Measurements from ENCODE around the gene KCNF1. TPM values are rescaled to one million over a fixed set of nuclear protein-coding genes. Genes with fewer than 3 reads are reported as not detected.

Gene KCNF1
- total and polyA plus RNA-seq, 10 of the 15 experiments (the other 5 are each of a cell fraction or from before 2014, with no cell fraction given), result not detected

DNA sequence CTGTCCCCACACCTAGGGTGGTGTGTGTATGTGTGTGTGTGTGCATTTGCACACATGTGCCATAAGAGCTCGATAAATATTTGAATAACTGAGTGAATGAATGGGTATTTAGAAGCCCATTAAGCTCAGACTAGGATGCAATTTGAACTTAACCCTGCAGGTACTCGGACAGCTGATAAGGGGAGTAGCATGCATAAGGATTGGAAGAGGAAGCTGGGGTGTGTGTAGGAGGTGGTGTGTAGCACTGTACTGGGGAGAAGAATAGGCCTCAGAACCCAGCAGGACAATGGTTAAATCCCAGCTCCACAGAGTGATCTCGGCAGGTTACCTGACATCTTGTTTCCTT lies 1.8 kb upstream of the KCNF1 start:
- Histone ChIP-seq H3K9me3 (replicated peaks; ENCODE audit: control insufficient read depth, insufficient read depth, low read length) (no peaks in the 10 kb centered on the region), H3K4me2 (ENCODE audit: control insufficient read depth, insufficient read depth) (no peak overlapping the region), H3K4me1 (ENCODE audit: control insufficient read depth, insufficient read depth, low read length) (no peaks in the 10 kb centered on the region), H3K79me2 (ENCODE audit: control insufficient read depth, insufficient read depth, low read length) (no peaks in the 10 kb centered on the region), H2AFZ (ENCODE audit: control insufficient read depth, low read depth, low read length) (no peak overlapping the region), H3K9ac (ENCODE audit: control insufficient read depth, insufficient read depth, low read length) (no peak overlapping the region), H3K36me3 (ENCODE audit: control insufficient read depth in 2 of 2, insufficient read depth in 2 of 2, low read length in 1 of 2) (no peaks in the 10 kb centered on the region), H4K20me1 (ENCODE audit: control insufficient read depth, insufficient read depth) (no peaks in the 10 kb centered on the region), H3K4me3 (no peak overlapping the region), H3K27ac (ENCODE audit: control insufficient read depth, insufficient read depth) (no peak overlapping the region), H3K27me3 (replicated peaks in 1 of 2; ENCODE audit: control insufficient read depth in 2 of 2, insufficient read depth in 2 of 2, low read length in 1 of 2) (peaks cover 0 to 9% of the 10 kb centered on the region in 2 experiments; a peak in 3 of 4 replicates)
- DNase-seq (ENCODE audit: low read depth, low spot score) (no peak), FAIRE-seq (no peak), ATAC-seq (no peak)
- TF ChIP-seq FOXK2 (IDR thresholded peaks at IDR 0.05), result no peak
- TF ChIP-seq POLR2AphosphoS2 (IDR thresholded peaks at IDR 0.05; ENCODE audit: low read depth, low read length), result no peak
- no peak for TF ChIP-seq SREBF1 (IDR thresholded peaks at IDR 0.05; ENCODE audit: low read length)
- CTCF ChIA-PET, result interaction anchor here (0.8 to 3.0 kb wide), 3 partner anchors 10 to 77 kb away, joined by 4 to 19 read pairs (median 9); no protein-coding TSS in a partner anchor
- SMC1A ChIA-PET (ENCODE audit: uncharacterized antibody, unreplicated experiment), result interaction anchor here (0.6 to 1.6 kb wide), 4 partner anchors 10 to 75 kb away, joined by 3 to 6 read pairs (median 3); no protein-coding TSS in a partner anchor
- intact Hi-C loops (cut with micrococcal nuclease; ENCODE audit: unreplicated experiment), result no loop called here
- WGBS (ENCODE audit: insufficient coverage, insufficient replicate concordance, low lambda C conversion rate, missing lambda C conversion rate), result 15% methylated on average over 3 of the region's 3 CpGs
- in situ Hi-C loops (cut with MboI), result no loop called here
- POLR2A ChIA-PET, result no interaction called here
- RAD21 ChIA-PET (ENCODE audit: unreplicated experiment), result interaction anchor here (0.8 kb wide), 1 partner anchor 71 kb away, joined by 3 read pairs; no protein-coding TSS in a partner anchor
- no TSS peak for BruUV-seq (replicated peaks)

DNA sequence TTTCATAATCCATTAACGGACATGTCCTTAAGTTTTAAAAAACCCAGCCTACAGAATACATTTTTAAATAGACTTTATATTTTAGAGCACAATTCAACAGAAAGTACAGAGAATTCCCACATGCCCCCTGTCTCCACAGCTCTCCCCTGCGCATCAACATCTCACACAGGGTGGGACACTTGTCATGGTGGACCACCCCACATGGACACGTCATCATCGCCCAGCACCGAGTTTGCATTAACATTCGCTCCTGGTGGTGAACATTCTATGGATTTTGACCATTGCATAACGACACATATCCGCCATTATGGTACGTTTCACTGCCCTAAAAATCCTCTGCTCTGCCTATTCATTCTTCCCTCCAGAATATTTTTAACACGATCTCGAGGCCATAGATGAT lies 1.1 kb upstream of the KCNF1 start:
- Histone ChIP-seq H3K9ac (ENCODE audit: control insufficient read depth, insufficient read depth, low read length) (no peak overlapping the region), H3K4me3 (no peak overlapping the region), H3K27ac (ENCODE audit: control insufficient read depth, insufficient read depth) (no peak overlapping the region), H3K79me2 (ENCODE audit: control insufficient read depth, insufficient read depth, low read length) (no peaks in the 10 kb centered on the region), H3K4me2 (ENCODE audit: control insufficient read depth, insufficient read depth) (no peak overlapping the region), H3K9me3 (replicated peaks; ENCODE audit: control insufficient read depth, insufficient read depth, low read length) (no peaks in the 10 kb centered on the region), H2AFZ (ENCODE audit: control insufficient read depth, low read depth, low read length) (no peak overlapping the region), H3K27me3 (replicated peaks in 1 of 2; ENCODE audit: control insufficient read depth in 2 of 2, insufficient read depth in 2 of 2, low read length in 1 of 2) (peaks cover 0 to 9% of the 10 kb centered on the region in 2 experiments; a peak in 3 of 4 replicates), H3K36me3 (ENCODE audit: control insufficient read depth in 2 of 2, insufficient read depth in 2 of 2, low read length in 1 of 2) (no peaks in the 10 kb centered on the region), H3K4me1 (ENCODE audit: control insufficient read depth, insufficient read depth, low read length) (no peaks in the 10 kb centered on the region), H4K20me1 (ENCODE audit: control insufficient read depth, insufficient read depth) (no peaks in the 10 kb centered on the region)
- WGBS (ENCODE audit: insufficient coverage, insufficient replicate concordance, low lambda C conversion rate, missing lambda C conversion rate), result 43% methylated on average over 11 of the region's 11 CpGs
- no peak for FAIRE-seq
- DNase-seq (ENCODE audit: low read depth, low spot score), result no peak
- ChIA-PET RAD21 (ENCODE audit: unreplicated experiment) (interaction anchor here (0.6 to 0.8 kb wide), 2 partner anchors 72 to 166 kb away, joined by 3 to 4 read pairs; no protein-coding TSS in a partner anchor), SMC1A (ENCODE audit: uncharacterized antibody, unreplicated experiment) (interaction anchor here (1.4 to 1.6 kb wide), 2 partner anchors 11 to 72 kb away, joined by 3 to 6 read pairs; no protein-coding TSS in a partner anchor), POLR2A (no interaction called here), CTCF (interaction anchor here (1.6 to 3.0 kb wide), 2 partner anchors 10 to 75 kb away, joined by 9 to 19 read pairs; no protein-coding TSS in a partner anchor)
- in situ Hi-C loops (cut with MboI) (no loop called here), intact Hi-C loops (cut with micrococcal nuclease; ENCODE audit: unreplicated experiment) (no loop called here)
- no peak for ATAC-seq
- TF ChIP-seq PAX5 (IDR thresholded peaks at IDR 0.05; ENCODE audit: borderline replicate concordance, low read depth, low read length) (no peak), ATF7 (IDR thresholded peaks at IDR 0.05; ENCODE audit: low read depth) (no peak), ZNF687 (IDR thresholded peaks at IDR 0.05) (no peak)
- TF ChIP-seq, protein P1, sequence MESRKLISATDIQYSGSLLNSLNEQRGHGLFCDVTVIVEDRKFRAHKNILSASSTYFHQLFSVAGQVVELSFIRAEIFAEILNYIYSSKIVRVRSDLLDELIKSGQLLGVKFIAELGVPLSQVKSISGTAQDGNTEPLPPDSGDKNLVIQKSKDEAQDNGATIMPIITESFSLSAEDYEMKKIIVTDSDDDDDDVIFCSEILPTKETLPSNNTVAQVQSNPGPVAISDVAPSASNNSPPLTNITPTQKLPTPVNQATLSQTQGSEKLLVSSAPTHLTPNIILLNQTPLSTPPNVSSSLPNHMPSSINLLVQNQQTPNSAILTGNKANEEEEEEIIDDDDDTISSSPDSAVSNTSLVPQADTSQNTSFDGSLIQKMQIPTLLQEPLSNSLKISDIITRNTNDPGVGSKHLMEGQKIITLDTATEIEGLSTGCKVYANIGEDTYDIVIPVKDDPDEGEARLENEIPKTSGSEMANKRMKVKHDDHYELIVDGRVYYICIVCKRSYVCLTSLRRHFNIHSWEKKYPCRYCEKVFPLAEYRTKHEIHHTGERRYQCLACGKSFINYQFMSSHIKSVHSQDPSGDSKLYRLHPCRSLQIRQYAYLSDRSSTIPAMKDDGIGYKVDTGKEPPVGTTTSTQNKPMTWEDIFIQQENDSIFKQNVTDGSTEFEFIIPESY (IDR thresholded peaks at IDR 0.05), result no peak
- TF ChIP-seq, protein P2, sequence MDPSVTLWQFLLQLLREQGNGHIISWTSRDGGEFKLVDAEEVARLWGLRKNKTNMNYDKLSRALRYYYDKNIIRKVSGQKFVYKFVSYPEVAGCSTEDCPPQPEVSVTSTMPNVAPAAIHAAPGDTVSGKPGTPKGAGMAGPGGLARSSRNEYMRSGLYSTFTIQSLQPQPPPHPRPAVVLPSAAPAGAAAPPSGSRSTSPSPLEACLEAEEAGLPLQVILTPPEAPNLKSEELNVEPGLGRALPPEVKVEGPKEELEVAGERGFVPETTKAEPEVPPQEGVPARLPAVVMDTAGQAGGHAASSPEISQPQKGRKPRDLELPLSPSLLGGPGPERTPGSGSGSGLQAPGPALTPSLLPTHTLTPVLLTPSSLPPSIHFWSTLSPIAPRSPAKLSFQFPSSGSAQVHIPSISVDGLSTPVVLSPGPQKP (IDR thresholded peaks at IDR 0.05; ENCODE audit: low read depth, low read length), result no peak
- no TSS peak for BruUV-seq (replicated peaks)
